ENCODE data around the gene PTPRN.

Gene PTPRN

GRCh38 chr2:219309278-219309677, at the start of gene PTPRN:
PTPRN (minus strand) TSS chr2:219309401; CDS start chr2:219309332, 69 bp downstream.
- no peak for TF ChIP-seq CTCF (IDR thresholded peaks at IDR 0.05; ENCODE audit: low read length, missing control alignments)
- peak; percentile 53 for DNase-seq (ENCODE audit: low read depth)

GRCh38 chr2:219358170-219359075, 49.2 kb upstream of the PTPRN start:
- no peak for TF ChIP-seq CTCF (IDR thresholded peaks at IDR 0.05; ENCODE audit: low read length, missing control alignments)
- no peak overlapping the region for H3K4me3 ChIP-seq (replicated peaks; ENCODE audit: low read depth, low read length)
- DNase-seq (ENCODE audit: low read depth), result no peak

More at GRCh38 chr2:219309278-219309677, at the start of gene PTPRN:
- H3K4me3 ChIP-seq (replicated peaks; ENCODE audit: low read depth, low read length), result peak within 1 kb of the TSS; percentile 29

GRCh38 chr2:219356834-219357233, 47.6 kb upstream of the PTPRN start:
- H3K4me3 ChIP-seq (replicated peaks; ENCODE audit: low read depth, low read length), result no peak overlapping the region
- no peak for TF ChIP-seq CTCF (IDR thresholded peaks at IDR 0.05; ENCODE audit: low read length, missing control alignments)
- DNase-seq (ENCODE audit: low read depth), result no peak

- DNase-seq (ENCODE audit: low read depth), result no peak
- no peak for TF ChIP-seq CTCF (IDR thresholded peaks at IDR 0.05; ENCODE audit: low read length, missing control alignments)
- H3K4me3 ChIP-seq (replicated peaks; ENCODE audit: low read depth, low read length), result no peak overlapping the region
These were observed 45.4 kb upstream of the PTPRN start for GRCh38 chr2:219354582-219354981.

- H3K4me3 ChIP-seq (replicated peaks; ENCODE audit: low read depth, low read length), result no peak overlapping the region
- DNase-seq (ENCODE audit: low read depth), result no peak
- no peak for TF ChIP-seq CTCF (IDR thresholded peaks at IDR 0.05; ENCODE audit: low read length, missing control alignments)
These were observed 43.9 kb upstream of the PTPRN start for GRCh38 chr2:219353129-219353528.

- H3K4me3 ChIP-seq (replicated peaks; ENCODE audit: low read depth, low read length), result no peak overlapping the region
- peak; percentile 69 for DNase-seq (ENCODE audit: low read depth)
- TF ChIP-seq CTCF (IDR thresholded peaks at IDR 0.05; ENCODE audit: low read length, missing control alignments), result peak; percentile 69
These were observed 43.3 kb upstream of the PTPRN start for GRCh38 chr2:219352448-219353023.
